Left ventricle myocardium inferior (tissue), 1 donor: ENCODE measurements around the gene RNLS. TPM values are rescaled to one million over a fixed set of nuclear protein-coding genes. Genes with fewer than 3 reads are reported as not detected.

Experiments
- DNase-seq: peaks from one replicate; pipeline ENCODE4 v3.0.0-alpha.2; 2020
- H3K27ac ChIP-seq: fragments of 200-600 bp; replicated peaks from 2 replicates; pipeline ENCODE4 v1.8.0; 2021
- H3K27me3 ChIP-seq: fragments of 200-600 bp; 2 replicates; pipeline ENCODE4 v1.8.0; 2021; ENCODE audit warnings: low read depth
- H3K36me3 ChIP-seq: fragments of 200-600 bp; 2 replicates; pipeline ENCODE4 v1.8.0; 2021
- H3K4me1 ChIP-seq: fragments of 200-600 bp; 2 replicates; pipeline ENCODE4 v1.8.0; 2021
- H3K4me3 ChIP-seq: fragments of 200-600 bp; 2 replicates; pipeline ENCODE4 v1.8.0; 2021; ENCODE audit warnings: mild to moderate bottlenecking, moderate library complexity
- H3K9me3 ChIP-seq: fragments of 200-600 bp; replicated peaks from 2 replicates; pipeline ENCODE4 v1.8.0; 2021
- intact Hi-C: fragments of 100-400 bp; cut with micrococcal nuclease; formaldehyde crosslinking; loops from one replicate; pipeline ENCODE4 v1.11.0; 2022
- total RNA-seq: library from RNA; stranded (reverse); fragmentation: NEBNext Ultra II Directional; extraction: Animal tissue kit (Norgen Biotek cat#: 25700); gene quantifications from one replicate; pipeline ENCODE4 v1.2.1, GENCODE V29; 2021
- TF ChIP-seq, protein P1 (sequence below): fragments of 200-600 bp; IDR thresholded peaks from 2 replicates; pipeline ENCODE4 v1.8.0; 2021; ENCODE audit warnings: antibody characterized with exemption, mild to moderate bottlenecking, borderline replicate concordance
- donor health status: DM: no; HTN: yes; CAD: no; lungs with severe emphysema.

The RNLS gene
- total RNA-seq, 1 donor from 2014 or later, result 14.3 TPM

DNA sequence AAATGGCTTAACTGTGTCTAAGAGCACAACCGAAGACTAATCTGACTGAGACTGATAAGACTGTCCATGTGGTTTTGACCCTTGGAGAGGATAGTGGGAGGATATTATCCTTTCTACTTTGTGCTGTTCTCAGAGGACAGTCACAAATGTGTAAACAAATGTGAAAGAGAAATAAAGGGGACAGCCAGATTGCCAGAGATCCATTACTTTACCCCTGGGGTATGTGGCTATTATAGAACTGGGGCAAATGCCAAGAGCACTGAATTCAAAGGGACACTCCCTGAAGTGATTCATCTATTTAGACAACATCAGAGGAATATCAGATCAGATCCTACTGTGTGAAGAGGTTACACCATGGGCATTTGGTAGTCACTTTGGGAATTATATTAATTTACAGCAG is 154.7 kb downstream of the RNLS start:
- TF ChIP-seq, protein P1, sequence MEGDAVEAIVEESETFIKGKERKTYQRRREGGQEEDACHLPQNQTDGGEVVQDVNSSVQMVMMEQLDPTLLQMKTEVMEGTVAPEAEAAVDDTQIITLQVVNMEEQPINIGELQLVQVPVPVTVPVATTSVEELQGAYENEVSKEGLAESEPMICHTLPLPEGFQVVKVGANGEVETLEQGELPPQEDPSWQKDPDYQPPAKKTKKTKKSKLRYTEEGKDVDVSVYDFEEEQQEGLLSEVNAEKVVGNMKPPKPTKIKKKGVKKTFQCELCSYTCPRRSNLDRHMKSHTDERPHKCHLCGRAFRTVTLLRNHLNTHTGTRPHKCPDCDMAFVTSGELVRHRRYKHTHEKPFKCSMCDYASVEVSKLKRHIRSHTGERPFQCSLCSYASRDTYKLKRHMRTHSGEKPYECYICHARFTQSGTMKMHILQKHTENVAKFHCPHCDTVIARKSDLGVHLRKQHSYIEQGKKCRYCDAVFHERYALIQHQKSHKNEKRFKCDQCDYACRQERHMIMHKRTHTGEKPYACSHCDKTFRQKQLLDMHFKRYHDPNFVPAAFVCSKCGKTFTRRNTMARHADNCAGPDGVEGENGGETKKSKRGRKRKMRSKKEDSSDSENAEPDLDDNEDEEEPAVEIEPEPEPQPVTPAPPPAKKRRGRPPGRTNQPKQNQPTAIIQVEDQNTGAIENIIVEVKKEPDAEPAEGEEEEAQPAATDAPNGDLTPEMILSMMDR, result no peak
- Histone ChIP-seq H3K36me3 (no peaks in the 10 kb centered on the region), H3K4me3 (no peak overlapping the region), H3K27me3 (no peaks in the 10 kb centered on the region), H3K27ac (peak overlapping the region; percentile 15), H3K4me1 (peaks cover 14% of the 10 kb centered on the region), H3K9me3 (peaks cover 5% of the 10 kb centered on the region)
- intact Hi-C loops, result no loop called here
- no peak for DNase-seq

DNA sequence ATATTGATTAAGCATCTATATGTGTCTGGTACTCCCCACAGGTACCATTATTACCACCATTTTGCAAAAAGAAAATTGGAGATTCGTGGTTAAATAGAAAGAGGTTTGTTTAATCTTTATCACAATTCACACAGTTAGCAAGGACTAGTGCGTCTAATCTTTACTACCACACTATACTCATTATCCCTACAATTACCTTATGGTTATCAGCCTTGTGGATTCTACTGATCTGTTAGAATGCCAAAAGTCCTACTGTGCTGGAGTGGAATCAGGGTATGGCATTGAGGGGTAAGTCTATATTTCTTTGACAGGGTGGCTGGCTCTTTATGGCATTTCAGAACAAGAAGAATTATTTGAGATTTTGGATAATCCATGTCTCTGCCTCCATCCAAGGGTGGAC is 156.1 kb downstream of the RNLS start:
- Histone ChIP-seq H3K27ac (no peak overlapping the region), H3K4me3 (no peak overlapping the region), H3K9me3 (peaks cover under 1% of the 10 kb centered on the region), H3K4me1 (peaks cover 14% of the 10 kb centered on the region), H3K36me3 (no peaks in the 10 kb centered on the region), H3K27me3 (no peaks in the 10 kb centered on the region)
- no peak for DNase-seq
- TF ChIP-seq, protein P1, result no peak
- intact Hi-C loops, result no loop called here

DNA sequence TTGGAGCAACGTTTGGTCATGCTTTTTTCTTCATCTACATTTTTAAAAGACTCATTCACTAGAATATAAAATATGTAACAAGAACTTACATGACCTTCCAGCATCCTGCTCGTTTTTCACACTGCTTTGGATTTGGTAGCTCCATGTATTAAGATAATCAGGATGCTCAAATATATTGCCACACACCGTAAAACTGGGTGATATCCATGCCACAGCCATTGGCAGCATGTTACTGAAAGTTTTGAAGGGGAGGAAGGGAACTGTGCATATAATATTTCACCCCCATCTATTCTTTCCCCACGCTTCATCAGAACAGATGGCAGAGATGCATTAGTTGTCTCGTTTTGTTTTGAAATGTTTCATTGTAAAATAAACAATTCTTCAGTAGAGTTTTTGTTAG is 158.2 kb downstream of the RNLS start:
- no peak for DNase-seq
- Histone ChIP-seq H3K9me3 (no peaks in the 10 kb centered on the region), H3K4me3 (no peak overlapping the region), H3K4me1 (peaks cover 14% of the 10 kb centered on the region), H3K36me3 (no peaks in the 10 kb centered on the region), H3K27ac (no peak overlapping the region), H3K27me3 (no peaks in the 10 kb centered on the region)
- TF ChIP-seq, protein P1, result no peak
- intact Hi-C loops, result no loop called here

DNA sequence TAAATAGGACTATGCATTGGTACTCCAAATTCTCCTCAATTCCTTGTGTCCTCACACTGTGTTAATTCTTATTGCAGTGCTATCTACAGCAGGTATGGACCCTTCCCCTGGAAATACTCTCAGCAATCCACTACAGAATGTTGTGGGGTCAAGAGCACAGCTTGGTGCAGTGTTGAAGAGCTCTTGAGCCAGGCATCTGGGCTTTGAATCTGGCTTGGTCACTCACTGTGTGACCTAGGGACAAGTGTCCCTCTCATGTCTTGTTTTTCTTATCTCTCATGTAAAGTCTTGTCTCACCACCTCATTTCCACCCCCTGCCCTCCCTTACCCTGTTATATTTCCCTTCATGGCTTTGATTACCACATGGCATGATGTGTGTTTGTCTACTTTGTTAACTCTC is 159.4 kb downstream of the RNLS start:
- H3K27ac ChIP-seq, result no peak overlapping the region
- H3K4me3 ChIP-seq, result no peak overlapping the region
- no peak for DNase-seq
- no peaks in the 10 kb centered on the region for H3K27me3 ChIP-seq
- no peaks in the 10 kb centered on the region for H3K9me3 ChIP-seq
- no peaks in the 10 kb centered on the region for H3K36me3 ChIP-seq
- peaks cover 10% of the 10 kb centered on the region for H3K4me1 ChIP-seq
- TF ChIP-seq, protein P1, result no peak
- intact Hi-C loops, result no loop called here

DNA sequence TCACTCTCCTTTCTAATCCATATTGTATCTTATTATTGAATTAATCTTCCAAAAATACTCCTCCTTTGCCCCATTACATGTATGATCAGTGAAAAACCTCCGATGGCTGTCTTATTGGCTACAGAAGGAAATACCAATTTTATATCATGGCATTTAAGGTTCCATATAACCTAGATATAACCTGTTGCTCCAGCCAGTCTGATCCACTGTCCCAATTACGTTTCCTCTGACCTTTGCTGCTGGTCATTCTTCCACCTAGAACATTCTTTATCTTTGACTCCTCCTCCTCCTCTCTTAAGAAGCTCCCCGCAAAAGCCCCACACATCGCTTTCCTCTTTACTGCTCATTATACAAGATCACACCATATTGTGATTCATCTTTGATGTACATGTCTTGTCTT is 161.5 kb downstream of the RNLS start:
- intact Hi-C loops, result no loop called here
- no peak for DNase-seq
- Histone ChIP-seq H3K4me3 (no peak overlapping the region), H3K27ac (no peak overlapping the region), H3K27me3 (no peaks in the 10 kb centered on the region), H3K4me1 (peaks cover 9% of the 10 kb centered on the region), H3K9me3 (no peaks in the 10 kb centered on the region), H3K36me3 (no peaks in the 10 kb centered on the region)
- TF ChIP-seq, protein P1, result no peak

DNA sequence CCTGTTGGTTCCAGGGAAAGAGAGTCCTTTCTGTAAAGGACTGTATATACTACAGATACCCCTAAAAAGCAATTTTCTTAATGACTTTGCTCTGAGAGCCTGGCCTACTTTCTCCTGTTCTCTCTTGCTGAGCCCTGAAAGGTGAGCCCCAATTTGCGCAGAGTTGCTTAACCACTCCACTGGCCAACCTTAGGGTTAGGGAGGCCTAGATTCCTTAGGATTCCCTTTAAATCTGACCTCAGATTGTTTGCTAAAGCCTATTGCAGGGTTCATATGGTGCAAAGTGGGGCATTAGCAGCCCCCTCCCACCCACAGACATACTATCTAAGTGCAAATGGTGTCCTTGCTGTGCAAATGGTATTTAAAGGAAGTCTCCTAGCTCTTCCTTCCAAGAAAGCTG is 164.2 kb downstream of the RNLS start:
- Histone ChIP-seq H3K4me1 (peaks cover 22% of the 10 kb centered on the region), H3K36me3 (no peaks in the 10 kb centered on the region), H3K9me3 (no peaks in the 10 kb centered on the region), H3K27ac (no peak overlapping the region), H3K4me3 (no peak overlapping the region), H3K27me3 (no peaks in the 10 kb centered on the region)
- intact Hi-C loops, result no loop called here
- TF ChIP-seq, protein P1, result no peak
- no peak for DNase-seq
